ENCODE data around the gene HS1BP3. TPM values are rescaled to one million over a fixed set of nuclear protein-coding genes. Genes with fewer than 3 reads are reported as not detected.

HS1BP3 gene
- total RNA-seq, 1 experiment from 2014 or later = 34.2 TPM

DNA sequence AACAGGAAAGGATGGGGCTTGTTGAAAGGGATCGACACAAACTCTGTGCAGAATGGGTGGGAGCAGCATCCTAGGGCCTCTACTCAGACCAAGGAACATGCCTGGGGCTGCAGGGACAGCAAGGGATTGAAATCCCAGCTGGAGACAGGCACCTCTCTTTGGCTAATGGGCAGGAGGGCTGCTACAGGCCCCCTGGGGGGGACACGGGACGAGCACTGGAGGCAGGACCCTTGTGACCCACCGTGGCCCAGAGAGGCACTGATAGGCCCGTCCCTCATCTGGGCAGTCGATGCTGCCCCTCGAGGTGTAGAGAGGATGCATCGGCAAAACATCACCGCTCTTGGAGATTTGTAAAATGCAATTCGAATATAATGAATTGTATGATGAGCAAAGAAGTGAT lies 5.1 kb downstream of the HS1BP3 start:
- no peak for DNase-seq (ENCODE audit: low read depth)

DNA sequence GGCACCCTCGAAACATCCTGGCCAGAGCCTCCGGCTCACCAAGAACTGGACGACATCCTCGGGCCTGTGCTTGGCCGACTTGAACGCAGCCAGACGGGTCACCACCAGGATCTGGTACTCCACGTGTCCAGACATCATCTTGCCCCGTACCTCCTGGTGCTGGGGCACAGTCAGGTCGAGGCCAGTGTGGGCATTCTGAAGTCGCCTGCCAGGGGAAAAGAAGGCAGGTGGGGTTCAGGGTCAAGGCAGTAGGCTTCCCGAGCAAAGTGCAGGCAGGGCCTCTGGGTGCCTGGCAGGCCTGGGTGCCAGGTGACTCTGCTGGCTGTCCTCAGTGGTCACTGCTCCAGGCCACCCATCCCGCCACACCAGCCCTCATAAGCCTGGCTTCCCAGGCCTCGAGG lies 5.6 kb downstream of the HS1BP3 start:
- no peak for DNase-seq (ENCODE audit: low read depth)

DNA sequence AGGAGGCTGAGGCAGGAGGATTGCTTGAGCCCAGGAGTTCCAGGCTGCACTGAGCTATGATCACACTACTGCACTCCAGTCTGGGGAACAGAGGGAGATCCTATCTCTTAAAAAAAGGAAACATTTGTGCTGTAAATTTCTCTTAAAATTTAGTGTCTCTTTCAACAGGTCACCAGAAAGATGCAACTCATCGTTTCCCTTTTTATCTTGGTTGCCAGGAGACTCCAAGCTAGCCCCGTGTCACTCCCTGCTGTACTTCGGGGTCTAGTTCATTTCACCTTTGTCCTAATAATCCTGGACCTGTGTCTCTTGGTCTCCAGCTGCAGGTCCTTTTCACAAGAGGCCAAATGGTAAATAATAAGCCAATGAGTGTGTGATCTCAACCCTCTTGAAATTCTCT lies 7.1 kb downstream of the HS1BP3 start:
- no peak for DNase-seq (ENCODE audit: low read depth)

DNA sequence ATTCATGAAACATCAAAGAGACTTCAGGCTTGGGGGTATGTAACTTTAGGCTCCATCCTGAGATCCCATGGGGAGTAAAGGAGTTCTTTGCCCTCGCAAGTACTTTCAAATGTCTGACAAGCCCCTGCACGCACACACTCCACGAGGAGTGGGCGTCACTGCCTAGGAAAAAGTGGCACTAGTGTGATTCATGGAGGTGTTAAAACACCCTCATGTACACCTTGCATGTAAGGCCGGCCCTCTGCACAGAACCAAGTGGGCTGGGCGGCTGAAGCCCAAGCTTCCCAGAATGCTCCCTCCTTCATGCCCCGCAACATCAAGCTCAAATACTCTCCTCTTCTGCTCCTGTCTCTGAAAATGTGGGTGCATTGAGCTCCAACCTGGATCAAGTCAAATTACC lies 7.8 kb downstream of the HS1BP3 start:
- no peak for DNase-seq (ENCODE audit: low read depth)

DNA sequence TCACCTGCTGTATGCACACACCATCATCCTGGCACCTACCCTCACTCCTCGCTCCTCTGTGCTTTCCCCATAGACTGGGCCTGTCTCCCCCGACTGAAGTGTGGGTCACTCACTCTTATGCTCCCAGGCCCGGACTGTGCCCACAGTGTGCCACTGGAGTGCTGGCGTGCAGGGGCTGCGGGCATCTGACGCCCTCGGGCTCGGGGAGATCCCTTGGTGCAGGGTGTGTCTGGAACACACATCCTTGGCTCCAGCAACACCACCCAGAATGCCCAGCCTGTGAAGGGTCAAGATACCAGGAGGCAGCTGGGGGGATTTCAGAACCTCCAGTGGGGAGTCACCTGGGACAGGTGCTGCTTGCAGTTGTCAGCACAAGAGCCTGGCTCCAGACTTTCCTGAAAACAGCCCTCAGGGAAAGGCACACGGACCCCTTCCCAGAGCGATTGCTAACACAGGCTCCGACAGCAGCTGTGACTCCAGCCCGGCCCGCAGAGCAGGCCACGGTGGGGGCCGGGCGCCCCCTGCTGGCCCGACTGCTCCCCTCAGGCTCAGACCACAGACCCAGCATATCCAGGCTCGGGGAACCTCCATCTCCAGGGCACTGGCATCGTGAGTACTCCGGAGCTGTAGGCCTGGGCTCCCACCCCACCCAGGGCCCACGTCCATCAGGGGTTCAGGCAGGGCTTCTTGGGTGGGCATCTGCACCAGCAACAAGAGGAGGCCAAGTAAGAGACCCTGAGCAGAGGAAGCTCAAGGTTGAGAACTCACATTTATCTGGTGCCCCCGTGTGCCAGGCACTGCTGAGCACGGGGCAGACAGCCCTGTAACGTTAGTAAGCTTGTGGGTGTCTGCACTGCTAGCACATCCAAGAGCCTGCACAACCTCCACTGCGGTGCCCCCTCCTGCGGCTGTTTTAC lies 8.6 kb downstream of the HS1BP3 start:
- peak; percentile 59 for DNase-seq (ENCODE audit: low read depth)

DNA sequence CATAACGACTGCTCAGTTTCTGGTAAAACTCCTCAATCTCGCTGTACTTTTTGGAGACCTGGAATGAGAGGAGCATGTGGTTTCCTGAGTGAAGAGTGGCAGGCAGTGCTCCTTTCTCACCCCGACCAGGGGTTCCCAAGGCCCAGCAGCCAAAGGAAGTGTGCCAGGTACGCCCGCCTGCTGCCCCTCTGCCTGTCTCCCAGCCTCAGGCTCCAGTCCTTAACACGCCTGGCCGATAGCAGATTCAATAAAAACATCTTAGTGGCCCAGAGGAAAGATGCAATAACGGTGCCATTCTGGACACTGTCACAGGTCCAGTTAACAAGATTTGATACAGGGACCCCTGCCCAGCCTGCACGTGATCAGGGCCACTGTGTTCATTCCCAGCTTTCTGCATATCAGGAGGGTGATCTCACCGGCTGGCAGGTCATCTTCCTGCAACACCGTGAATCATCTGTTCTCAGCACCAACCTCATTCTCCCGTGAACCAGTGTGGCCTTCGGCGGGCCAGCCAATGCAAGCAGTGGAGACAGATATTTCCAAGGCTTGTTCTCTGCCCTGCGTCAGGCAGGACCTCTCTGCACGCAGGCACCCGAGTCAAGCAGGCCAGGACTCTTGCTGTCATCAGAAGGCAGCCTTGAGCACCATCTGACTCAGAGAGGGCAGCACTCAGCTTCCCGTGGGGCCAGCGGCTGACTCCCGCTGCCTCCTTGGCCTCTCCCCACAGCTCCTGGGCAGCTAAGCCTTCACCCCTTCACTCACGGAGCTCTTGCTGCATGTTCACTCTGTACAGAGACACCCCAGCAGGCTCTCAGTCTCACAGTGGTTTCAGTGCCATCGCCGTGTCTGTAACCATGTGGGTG lies 9.5 kb downstream of the HS1BP3 start:
- no peak for DNase-seq (ENCODE audit: low read depth)

DNA sequence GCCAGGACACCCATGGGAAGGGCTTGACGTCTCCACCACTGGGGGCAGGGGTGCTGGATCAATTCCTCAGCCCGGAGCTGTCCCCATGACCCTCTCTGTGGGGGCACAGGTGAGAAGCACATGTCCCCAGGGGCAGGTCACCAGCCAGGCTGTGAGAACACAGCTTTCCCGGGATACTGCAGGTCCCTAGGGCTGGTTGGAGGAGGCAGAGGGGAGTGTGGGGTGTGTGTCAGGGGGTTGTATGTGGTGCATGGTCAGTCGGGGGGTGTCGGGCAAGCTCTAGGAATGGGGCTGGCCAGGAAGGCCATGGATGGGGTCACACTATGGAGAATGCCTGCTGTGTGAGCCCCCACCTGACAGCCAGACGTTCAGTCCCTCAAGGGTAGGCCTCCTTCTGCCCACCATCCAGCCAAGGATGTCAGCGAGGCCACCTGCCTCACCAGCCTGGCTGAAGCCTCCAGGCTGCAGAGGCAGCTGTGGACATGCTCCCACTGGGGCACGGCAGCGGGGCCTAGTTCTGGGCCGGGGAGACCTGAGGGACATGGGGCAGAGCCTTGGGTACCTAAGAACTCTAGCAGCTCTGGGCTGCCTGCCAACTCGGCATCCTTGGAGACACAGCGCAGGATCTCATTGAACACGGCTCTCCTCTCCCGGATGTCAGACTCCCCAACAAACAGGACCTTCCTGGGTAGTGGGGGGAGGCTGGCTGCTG lies 10.3 kb downstream of the HS1BP3 start:
- DNase-seq (ENCODE audit: low read depth) = no peak

DNA sequence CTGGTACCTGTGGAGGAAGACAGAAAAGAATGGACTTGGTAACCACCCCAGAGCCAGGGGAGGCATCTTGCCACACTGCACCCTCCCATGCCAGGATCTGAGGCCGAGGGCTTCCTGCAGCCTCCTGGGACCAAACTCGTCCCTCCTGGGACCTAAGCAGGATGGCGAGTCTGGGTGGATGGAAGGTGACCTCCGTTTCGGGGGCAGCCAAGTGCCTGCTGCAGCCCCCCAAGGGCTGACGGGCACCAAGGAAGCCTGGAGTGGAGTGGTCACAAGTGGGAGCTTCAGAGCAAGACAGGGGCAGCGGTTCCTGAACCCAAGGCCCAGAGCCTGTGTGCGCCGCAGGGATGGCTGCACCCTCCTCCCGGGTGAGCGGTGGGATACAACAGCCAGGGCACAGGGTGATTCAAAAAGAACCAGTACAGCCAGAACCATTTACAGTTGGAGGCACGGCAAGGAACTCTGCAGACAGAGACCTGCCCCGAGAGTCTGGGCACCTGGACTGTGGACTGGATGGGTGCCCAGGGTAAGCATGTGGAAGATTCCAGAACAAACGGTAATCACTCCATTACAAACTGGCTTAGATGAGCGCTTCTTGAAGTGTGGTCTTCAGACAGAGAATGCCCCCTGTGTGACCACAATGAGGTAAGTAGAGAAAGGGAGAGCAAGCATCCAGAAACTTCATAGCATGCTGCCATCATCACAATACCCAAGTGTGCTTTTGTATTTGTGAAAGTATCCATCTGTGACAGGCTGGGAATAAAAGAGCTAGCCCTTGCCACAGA lies 12.1 kb downstream of the HS1BP3 start:
- no peak for DNase-seq (ENCODE audit: low read depth)

DNA sequence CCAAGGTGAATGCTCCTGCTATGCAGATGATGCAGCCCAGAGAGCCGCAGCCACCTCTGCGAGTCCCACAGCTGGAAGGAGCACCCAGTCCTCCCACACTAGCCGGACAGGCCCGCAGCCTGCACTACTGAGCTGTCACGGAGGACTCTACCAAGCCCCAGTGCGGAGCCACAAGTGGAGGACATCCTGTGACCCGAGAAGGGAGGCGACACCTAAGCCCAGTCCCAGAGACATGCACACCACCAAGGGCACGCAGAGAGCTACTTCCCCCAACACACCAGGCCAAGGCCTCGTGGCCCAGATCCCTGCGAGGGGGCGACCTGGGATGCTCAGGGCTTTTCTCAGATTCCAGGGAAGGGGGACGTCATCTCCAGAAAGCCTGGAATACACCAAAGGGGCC lies 12.9 kb downstream of the HS1BP3 start:
- no peak for DNase-seq (ENCODE audit: low read depth)

DNA sequence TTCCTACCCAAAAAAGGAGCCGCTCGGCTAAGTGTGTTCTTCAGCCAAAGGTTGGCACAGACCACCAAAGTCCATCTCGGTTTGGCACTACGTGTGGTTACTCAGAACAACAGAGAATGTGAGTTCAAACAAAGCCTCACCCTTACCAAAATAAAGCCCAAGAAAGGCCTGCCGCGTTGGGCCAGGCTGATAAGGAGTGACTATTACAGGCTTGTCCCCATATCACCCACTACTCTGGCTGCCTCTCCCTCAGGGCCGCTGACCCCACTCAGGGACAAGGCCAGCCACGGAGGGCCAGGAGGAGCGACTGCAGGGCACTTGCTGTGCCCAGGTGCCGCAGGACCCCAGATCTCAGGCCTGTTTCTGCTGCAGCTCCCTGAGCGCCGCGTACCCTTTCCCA lies 13.8 kb downstream of the HS1BP3 start:
- no peak for DNase-seq (ENCODE audit: low read depth)

DNA sequence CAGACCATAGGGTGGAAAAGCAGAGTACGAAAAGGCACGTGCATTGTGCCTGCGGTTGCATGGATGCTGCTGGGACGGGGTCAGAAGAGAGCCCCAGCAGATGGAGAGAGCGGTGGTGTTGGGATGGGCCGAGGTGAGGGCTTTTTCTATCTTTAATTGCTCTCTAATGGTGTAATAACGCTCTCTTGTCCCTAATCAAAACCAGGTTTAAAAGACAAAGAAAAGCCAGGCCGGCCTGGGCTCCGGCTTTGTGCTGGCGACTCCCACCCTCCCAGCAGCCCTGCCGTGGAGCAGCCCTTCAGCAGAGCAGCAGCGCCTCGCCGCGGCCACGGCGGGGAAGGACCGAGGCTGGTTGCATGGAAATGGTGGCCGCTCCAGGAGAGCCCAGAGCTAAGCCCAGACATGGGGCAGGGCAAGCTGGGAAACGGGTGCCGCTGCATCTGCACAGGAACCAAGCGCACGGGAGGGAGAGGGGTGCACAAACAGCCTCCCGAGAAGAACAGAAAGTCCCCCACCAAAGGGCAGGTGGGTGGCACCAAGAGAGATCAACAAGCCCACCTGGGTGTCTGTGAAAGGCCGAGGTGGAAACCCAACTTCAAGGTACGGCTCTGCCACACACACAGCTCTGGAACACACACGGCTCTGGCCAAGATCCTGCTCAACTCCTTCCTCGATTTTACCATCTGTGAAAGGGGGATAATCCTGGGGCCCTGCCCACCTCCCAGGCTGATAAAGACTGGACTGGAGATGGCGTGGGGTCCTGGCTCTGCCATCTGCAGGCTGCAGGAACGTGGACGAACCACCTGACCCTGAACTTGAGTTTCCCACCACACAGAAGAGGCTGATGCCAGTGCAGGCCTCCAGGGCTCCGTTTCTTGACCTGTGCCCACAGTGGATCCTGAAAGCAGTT lies 15.0 kb downstream of the HS1BP3 start:
- DNase-seq (ENCODE audit: low read depth) = peak; percentile 54

DNA sequence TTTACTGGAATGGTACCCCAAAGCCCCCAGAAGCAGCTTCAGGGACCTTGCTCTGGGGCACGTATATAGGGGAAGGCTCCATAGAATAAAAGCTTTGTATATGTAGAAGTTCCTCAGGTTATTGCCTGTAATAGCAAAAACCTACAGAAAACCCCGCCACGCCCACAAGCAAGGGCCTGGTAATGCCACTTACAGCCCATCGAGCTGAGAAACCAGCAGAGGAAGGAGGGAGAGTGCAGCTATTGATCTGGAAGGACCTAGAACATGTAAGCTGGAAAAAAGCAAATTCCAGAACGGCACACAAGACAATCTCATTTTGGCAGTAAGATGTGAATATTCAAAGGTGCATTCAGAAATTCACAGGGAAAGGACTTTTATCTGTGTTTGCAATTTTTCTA lies 15.8 kb downstream of the HS1BP3 start:
- DNase-seq (ENCODE audit: low read depth) = no peak

DNA sequence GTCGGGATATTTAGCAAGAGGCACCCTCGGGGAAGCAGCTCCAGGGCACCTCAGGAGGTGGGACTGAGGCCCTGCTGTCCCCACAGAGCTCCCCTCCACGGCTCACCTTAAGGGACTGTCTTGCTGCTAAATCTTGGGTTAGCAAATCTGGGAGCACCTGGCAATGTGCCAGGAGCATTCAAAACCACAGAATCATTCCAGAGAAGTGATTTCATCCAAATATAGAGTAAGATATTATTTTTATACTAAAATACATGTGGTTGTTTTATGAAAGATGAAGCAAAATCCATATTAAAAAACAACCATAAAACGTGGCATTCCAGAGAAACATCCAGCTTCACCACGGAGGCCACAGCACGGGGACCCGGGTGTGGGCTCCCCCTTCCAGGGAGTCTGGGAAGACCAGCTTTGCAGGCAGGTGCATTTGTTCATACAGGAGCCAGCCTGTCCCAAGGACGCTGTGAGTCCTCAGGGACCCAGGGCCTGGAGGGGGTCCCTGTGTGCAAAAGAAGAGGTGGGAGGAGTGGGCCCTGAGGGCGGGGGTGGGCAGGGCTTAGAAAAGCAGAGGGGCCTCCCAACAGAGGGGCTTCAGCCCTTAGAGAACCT lies 16.3 kb downstream of the HS1BP3 start:
- DNase-seq (ENCODE audit: low read depth) = peak; percentile 69

DNA sequence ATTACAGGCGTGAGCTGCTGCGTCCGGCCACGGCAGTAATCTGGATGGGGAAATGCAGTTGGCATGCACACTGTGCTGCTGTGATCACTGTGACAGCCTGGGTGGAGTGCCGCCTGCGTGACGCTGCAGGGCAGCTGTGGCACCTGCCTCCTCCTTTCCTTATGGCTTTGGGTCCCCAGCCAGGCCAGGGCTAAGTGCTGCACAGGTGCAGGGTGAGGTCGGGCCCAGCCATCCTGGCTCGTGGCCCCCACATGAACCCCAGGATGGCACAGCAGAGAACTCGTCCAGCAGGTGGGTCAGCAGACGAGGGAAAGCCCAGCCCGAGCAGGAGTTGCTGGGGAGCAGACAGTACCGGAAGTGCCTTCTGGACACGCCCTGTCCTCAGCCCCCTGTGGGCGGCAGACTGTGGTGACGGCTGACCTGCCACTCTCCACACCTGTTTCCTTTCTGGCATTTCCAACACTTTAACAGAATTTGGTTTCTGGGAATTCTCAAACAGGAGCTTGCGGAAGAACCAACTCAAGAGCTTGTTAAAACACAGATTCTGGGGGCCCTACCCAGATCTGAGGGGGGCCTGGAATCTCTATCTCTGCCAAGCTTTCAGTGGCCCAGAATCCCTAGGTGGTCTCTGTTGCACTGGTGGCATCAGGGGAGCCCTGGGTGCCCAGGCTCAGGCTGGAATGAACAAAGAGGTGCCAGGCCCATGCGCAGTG lies 16.9 kb downstream of the HS1BP3 start:
- no peak for DNase-seq (ENCODE audit: low read depth)

DNA sequence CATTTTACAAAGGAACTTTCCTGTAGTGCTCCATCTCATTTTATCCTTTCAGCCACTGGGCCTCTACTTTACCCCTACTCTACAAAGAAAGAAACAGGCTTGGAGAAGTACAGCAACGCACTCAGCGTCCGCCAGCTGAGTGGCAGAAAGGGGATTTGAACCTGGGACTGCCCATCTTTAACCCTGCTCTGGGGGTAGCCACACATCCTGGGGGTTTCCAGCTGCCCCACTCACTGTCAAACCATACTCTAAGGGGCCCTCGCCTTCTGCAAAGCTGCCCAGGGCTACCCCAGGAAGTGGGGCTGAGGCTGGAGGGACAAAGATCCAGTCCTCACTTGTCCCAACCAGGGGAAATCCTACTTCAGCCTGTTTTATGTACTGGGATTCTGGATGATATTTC lies 17.9 kb downstream of the HS1BP3 start:
- no peak for DNase-seq (ENCODE audit: low read depth)

DNA sequence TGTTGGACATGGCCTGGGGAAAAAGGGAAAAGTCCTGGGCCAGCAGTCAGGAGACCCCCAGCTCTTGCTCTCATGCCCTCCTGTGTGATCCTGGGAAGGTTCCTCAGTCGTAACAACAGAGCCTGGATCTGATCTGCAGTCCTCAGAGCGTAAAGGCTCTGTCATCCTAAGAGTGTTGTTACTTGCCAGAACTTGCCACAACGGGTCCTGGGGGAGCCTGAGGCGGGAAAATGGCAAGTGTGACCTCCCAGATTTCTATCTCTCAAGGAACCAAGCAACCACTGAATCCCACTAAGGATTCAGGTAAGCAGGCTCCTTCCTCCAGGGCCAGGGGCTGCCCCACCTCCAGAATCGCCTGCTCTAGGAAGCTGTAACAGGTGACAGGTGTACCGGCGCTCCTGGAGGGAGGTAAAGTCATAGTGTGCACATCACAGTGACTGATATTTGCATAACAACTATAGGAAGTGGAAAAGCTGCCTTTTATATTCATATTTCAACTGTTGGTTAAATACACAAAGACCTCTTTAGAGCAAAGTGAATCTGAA lies 18.4 kb downstream of the HS1BP3 start:
- no peak for DNase-seq (ENCODE audit: low read depth)

DNA sequence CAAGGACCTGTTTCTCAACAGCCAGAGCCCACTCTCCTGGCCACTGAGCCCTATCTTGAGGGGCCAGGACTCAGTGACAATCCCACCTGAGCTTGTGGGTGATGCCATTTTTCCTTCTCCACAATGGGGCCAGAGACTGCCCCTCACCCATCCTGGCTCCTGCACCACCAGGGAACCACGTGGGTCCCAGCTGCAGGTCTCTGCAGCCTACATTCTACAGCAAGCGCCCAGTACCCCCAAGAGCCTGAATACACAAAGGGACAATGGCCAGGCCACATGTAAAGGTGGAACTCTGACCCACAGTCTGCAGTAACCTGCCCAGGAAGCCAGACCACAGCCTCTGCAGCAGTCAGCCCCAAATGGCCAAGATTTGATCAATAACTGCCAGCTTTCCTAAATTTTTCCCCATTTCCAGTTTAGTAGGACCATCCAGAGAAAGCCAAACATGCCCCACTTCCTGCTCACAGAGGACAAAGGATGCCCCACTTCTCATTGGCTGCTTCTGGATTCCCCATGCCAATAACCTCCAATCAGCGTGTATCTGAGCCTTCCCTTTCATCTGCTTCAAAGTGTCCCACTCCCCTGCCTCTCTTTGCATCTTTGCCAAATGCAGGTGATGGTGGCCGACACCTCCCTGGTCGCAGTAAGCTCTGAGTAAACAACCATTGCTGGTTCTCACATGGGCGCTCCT lies 19.1 kb downstream of the HS1BP3 start:
- no peak for DNase-seq (ENCODE audit: low read depth)

DNA sequence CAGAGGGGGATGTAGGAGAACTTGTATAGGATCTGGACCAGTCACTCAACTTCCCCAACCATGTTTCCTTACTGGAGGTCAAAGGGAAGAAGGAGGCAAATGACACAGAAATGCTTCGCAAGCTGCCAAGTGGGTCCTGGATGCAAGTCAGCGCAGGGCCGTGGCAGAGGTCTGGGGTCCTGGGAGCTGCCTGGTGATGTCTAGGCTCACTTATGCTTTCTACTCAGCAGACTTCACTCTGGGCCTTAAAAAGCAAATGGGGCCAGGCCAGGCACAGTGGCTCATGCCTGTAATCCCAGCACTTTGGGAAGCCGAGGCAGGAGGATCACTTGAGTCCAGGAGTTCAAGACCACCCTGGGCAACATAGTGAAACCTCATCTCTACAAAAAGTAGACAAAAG lies 19.9 kb downstream of the HS1BP3 start:
- DNase-seq (ENCODE audit: low read depth) = no peak

Measured in LHCN-M2 (cell line).